BE2C (cell line): ENCODE measurements around the gene PATJ.

Experiments
- DNase-seq: peaks from one replicate; pipeline ENCODE4 v3.0.0-alpha.2; 2020
- H3K27me3 ChIP-seq: fragments of 250-450 bp; sonication (Bioruptor Pico); 2 replicates; pipeline ENCODE4 v1.5.1; 2020; ENCODE audit warnings: mild to moderate bottlenecking
- H3K36me3 ChIP-seq: fragments of 250-450 bp; sonication (Bioruptor Pico); 2 replicates; pipeline ENCODE4 v1.5.1; 2020; ENCODE audit warnings: mild to moderate bottlenecking
- H3K4me1 ChIP-seq: fragments of 250-450 bp; sonication (Bioruptor Pico); 2 replicates; pipeline ENCODE4 v1.5.1; 2020
- H3K4me3 ChIP-seq: 2 replicates; pipeline ENCODE4 v1.5.1; 2011; ENCODE audit warnings: low read depth, low read length
- H3K9me3 ChIP-seq: fragments of 250-450 bp; sonication (Bioruptor Pico); 2 replicates; pipeline ENCODE4 v1.5.1; 2020
- CTCF ChIP-seq: IDR thresholded peaks from 2 replicates; pipeline ENCODE4 v1.5.1; 2012; ENCODE audit warnings: mild to moderate bottlenecking, low read depth, low read length

PATJ gene

GRCh38 chr1:62138029-62138428, 395.7 kb downstream of the PATJ start:
- DNase-seq, result no peak

GRCh38 chr1:62139410-62139809, 397.1 kb downstream of the PATJ start:
- no peaks in the 10 kb centered on the region for H3K27me3 ChIP-seq
- H3K4me1 ChIP-seq, result no peaks in the 10 kb centered on the region
- no peak for DNase-seq
- H3K36me3 ChIP-seq, result no peaks in the 10 kb centered on the region
- H3K4me3 ChIP-seq, result no peak overlapping the region
- H3K9me3 ChIP-seq, result no peaks in the 10 kb centered on the region
- no peak for TF ChIP-seq CTCF

More at GRCh38 chr1:62138029-62138428, 395.7 kb downstream of the PATJ start:
- H3K4me3 ChIP-seq, result no peak overlapping the region
- H3K27me3 ChIP-seq, result no peaks in the 10 kb centered on the region
- H3K9me3 ChIP-seq, result no peaks in the 10 kb centered on the region
- TF ChIP-seq CTCF, result no peak
- no peaks in the 10 kb centered on the region for H3K36me3 ChIP-seq
- H3K4me1 ChIP-seq, result no peaks in the 10 kb centered on the region

- DNase-seq, result no peak
- Histone ChIP-seq H3K4me3 (no peak overlapping the region), H3K9me3 (no peaks in the 10 kb centered on the region), H3K36me3 (no peaks in the 10 kb centered on the region), H3K4me1 (no peaks in the 10 kb centered on the region), H3K27me3 (no peaks in the 10 kb centered on the region)
- TF ChIP-seq CTCF, result no peak
Observed at GRCh38 chr1:62140666-62141065, 398.4 kb downstream of the PATJ start.

GRCh38 chr1:62142496-62142895, 400.2 kb downstream of the PATJ start:
- TF ChIP-seq CTCF, result no peak
- Histone ChIP-seq H3K4me1 (no peaks in the 10 kb centered on the region), H3K4me3 (no peak overlapping the region), H3K36me3 (no peaks in the 10 kb centered on the region), H3K27me3 (no peaks in the 10 kb centered on the region), H3K9me3 (no peaks in the 10 kb centered on the region)
- DNase-seq, result no peak

GRCh38 chr1:62144238-62144831, 402.1 kb downstream of the PATJ start:
- DNase-seq, result peak; percentile 24
- no peaks in the 10 kb centered on the region for H3K9me3 ChIP-seq
- H3K27me3 ChIP-seq, result no peaks in the 10 kb centered on the region
- no peaks in the 10 kb centered on the region for H3K4me1 ChIP-seq
- peak; percentile 67 for TF ChIP-seq CTCF
- no peaks in the 10 kb centered on the region for H3K36me3 ChIP-seq
- H3K4me3 ChIP-seq, result no peak overlapping the region

GRCh38 chr1:62159940-62160348, 417.7 kb downstream of the PATJ start:
- Histone ChIP-seq H3K9me3 (no peaks in the 10 kb centered on the region), H3K36me3 (no peaks in the 10 kb centered on the region), H3K4me3 (no peak overlapping the region), H3K4me1 (no peaks in the 10 kb centered on the region), H3K27me3 (no peaks in the 10 kb centered on the region)
- no peak for TF ChIP-seq CTCF
- no peak for DNase-seq
